ENCODE measurements around the gene CUX1.

DNA sequence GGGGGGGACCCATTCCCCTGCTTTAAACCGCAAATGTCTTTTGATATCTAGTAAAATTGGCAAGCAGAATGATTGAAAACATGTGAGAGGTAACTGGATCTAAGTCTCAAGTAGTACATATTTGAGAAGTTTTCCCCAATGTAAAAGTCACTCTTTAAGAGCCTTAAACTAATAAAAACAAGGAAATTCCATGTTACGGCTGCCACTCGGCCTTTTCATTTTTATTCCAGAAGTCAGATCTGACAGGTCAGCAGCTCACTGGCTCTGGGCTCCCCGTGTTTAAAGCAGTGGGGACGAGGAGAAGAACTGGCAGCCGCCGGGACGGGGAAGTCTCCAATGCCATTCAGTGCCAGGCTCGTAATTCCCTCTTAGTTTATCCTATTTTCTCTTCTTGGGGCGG, 80.7 kb downstream of the CUX1 start:
- TF ChIP-seq, protein P1, sequence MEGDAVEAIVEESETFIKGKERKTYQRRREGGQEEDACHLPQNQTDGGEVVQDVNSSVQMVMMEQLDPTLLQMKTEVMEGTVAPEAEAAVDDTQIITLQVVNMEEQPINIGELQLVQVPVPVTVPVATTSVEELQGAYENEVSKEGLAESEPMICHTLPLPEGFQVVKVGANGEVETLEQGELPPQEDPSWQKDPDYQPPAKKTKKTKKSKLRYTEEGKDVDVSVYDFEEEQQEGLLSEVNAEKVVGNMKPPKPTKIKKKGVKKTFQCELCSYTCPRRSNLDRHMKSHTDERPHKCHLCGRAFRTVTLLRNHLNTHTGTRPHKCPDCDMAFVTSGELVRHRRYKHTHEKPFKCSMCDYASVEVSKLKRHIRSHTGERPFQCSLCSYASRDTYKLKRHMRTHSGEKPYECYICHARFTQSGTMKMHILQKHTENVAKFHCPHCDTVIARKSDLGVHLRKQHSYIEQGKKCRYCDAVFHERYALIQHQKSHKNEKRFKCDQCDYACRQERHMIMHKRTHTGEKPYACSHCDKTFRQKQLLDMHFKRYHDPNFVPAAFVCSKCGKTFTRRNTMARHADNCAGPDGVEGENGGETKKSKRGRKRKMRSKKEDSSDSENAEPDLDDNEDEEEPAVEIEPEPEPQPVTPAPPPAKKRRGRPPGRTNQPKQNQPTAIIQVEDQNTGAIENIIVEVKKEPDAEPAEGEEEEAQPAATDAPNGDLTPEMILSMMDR (IDR thresholded peaks at IDR 0.05; ENCODE audit: insufficient read depth, low read depth, low read length), result no peak
- TF ChIP-seq EZH2 (IDR thresholded peaks at IDR 0.05; ENCODE audit: insufficient read depth, low read length), result no peak

Measured in astrocyte (in vitro differentiated cells and primary cell).